ENCODE measurements around the gene TBC1D14. TPM values are rescaled to one million over a fixed set of nuclear protein-coding genes. Genes with fewer than 3 reads are reported as not detected.

TBC1D14 gene
- polyA plus RNA-seq, 1 experiment, result 35.8 TPM

Other genes with a start within 250 kb of the TBC1D14 start
- gene S100P, start 215.9 kb upstream of the TBC1D14 start, polyA plus RNA-seq (2011; rRNA removed), result 0.06 and 0.07 TPM in 2 replicates
- gene MRFAP1L1, start 200.0 kb upstream of the TBC1D14 start, polyA plus RNA-seq (2011; rRNA removed), result 35.5 and 54.1 TPM in 2 replicates
- gene BLOC1S4, start 193.7 kb upstream of the TBC1D14 start, polyA plus RNA-seq (2011; rRNA removed), result 10.4 and 12.6 TPM in 2 replicates
- gene KIAA0232, start 127.1 kb upstream of the TBC1D14 start, polyA plus RNA-seq (2011; rRNA removed), result 11.0 and 17.0 TPM in 2 replicates
- 6.1 and 7.3 TPM in 2 replicates for gene TADA2B, start 133.5 kb downstream of the TBC1D14 start, polyA plus RNA-seq (2011; rRNA removed)
- gene GRPEL1, start 158.2 kb downstream of the TBC1D14 start, polyA plus RNA-seq (2011; rRNA removed), result 21.1 and 35.2 TPM in 2 replicates